ENCODE results near the gene SCMH1. TPM values are rescaled to one million over a fixed set of nuclear protein-coding genes. Genes with fewer than 3 reads are reported as not detected.

SCMH1 gene
- total RNA-seq, 1 experiment from 2014 or later = 39.5 TPM

DNA sequence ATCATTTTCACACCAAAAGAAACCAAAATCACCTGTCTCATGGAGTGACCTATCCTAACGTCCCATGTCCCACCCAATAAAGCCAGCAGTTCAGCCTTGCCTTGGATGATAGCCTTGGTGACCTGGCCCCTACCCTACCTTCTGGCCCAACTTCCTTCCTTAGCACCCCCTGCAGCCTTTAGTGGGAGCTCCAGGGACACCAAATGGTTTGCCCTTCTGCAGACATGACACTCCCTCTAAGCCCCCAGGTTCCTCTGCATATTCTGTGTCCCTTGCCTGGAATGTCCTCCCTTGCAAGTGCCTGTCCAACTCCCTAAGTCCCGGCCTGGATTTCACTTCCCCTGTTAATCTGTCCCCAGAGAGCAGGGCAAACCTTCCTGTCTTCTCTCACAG lies 222.8 kb downstream of the SCMH1 start:
- H3K36me3 ChIP-seq (ENCODE audit: low read depth) = no peaks in the 10 kb centered on the region
- no peaks in the 10 kb centered on the region for H3K9me2 ChIP-seq (ENCODE audit: insufficient read depth)
- CTCF ChIA-PET = no interaction called here
- no peaks in the 10 kb centered on the region for H3K9me3 ChIP-seq (ENCODE audit: insufficient read depth, low read depth)
- no peaks in the 10 kb centered on the region for H3K27me3 ChIP-seq (ENCODE audit: insufficient read depth, low read depth)
- H2AFZ ChIP-seq = no peak overlapping the region
- intact Hi-C loops (cut with micrococcal nuclease; ENCODE audit: unreplicated experiment) = no loop called here
- no peak for TF ChIP-seq EZH2 (IDR thresholded peaks at IDR 0.05; ENCODE audit: low read depth)
- TF ChIP-seq, protein P1, sequence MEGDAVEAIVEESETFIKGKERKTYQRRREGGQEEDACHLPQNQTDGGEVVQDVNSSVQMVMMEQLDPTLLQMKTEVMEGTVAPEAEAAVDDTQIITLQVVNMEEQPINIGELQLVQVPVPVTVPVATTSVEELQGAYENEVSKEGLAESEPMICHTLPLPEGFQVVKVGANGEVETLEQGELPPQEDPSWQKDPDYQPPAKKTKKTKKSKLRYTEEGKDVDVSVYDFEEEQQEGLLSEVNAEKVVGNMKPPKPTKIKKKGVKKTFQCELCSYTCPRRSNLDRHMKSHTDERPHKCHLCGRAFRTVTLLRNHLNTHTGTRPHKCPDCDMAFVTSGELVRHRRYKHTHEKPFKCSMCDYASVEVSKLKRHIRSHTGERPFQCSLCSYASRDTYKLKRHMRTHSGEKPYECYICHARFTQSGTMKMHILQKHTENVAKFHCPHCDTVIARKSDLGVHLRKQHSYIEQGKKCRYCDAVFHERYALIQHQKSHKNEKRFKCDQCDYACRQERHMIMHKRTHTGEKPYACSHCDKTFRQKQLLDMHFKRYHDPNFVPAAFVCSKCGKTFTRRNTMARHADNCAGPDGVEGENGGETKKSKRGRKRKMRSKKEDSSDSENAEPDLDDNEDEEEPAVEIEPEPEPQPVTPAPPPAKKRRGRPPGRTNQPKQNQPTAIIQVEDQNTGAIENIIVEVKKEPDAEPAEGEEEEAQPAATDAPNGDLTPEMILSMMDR (conservative IDR thresholded peaks at IDR 0.05) = no peak
- H3F3A ChIP-seq (ENCODE audit: insufficient read depth, low read depth) = peaks cover 17% of the 10 kb centered on the region
- BruUV-seq (replicated peaks) = no TSS peak
- no peaks in the 10 kb centered on the region for H3K79me2 ChIP-seq (ENCODE audit: low read depth)
- H3K4me2 ChIP-seq = no peak overlapping the region
- no peak for DNase-seq
- no peaks in the 10 kb centered on the region for H3K4me1 ChIP-seq (replicated peaks; ENCODE audit: insufficient read depth)
- no peaks in the 10 kb centered on the region; the same call in 1 of the 2 replicates for H4K20me1 ChIP-seq (ENCODE audit: insufficient read depth)
- H3K4me3 ChIP-seq = no peak overlapping the region
- POLR2A ChIA-PET (ENCODE audit: unreplicated experiment) = no interaction called here
- no peak overlapping the region for H3K27ac ChIP-seq

DNA sequence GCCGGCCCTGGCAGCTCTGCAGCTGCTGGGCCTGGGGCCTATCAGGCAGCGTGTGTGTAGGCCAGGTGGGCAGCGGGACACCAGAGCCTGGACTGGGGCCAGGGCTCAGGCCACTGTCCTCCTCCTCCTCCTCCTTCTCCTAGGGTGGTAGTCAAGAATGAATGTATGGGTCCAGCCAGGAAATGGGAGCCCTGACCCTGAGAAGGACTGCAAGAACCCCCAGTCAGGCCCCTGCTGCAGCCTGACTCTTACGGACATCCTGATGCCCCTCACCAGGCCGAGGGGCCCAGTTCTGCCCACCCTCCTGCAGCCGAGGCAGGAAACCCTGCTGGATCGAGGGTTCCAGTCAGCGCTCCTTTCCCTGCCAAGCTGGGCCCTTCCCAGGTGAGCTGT lies 224.1 kb downstream of the SCMH1 start:
- no TSS peak for BruUV-seq (replicated peaks)
- Histone ChIP-seq H3K4me3 (no peak overlapping the region), H3K9me2 (ENCODE audit: insufficient read depth) (no peaks in the 10 kb centered on the region), H3F3A (ENCODE audit: insufficient read depth, low read depth) (peaks cover 14% of the 10 kb centered on the region), H3K4me1 (replicated peaks; ENCODE audit: insufficient read depth) (no peaks in the 10 kb centered on the region), H3K79me2 (ENCODE audit: low read depth) (no peaks in the 10 kb centered on the region), H3K36me3 (ENCODE audit: low read depth) (no peaks in the 10 kb centered on the region), H2AFZ (no peak overlapping the region), H4K20me1 (ENCODE audit: insufficient read depth) (no peaks in the 10 kb centered on the region; the same call in 1 of the 2 replicates), H3K27ac (no peak overlapping the region), H3K9me3 (ENCODE audit: insufficient read depth, low read depth) (no peaks in the 10 kb centered on the region), H3K27me3 (ENCODE audit: insufficient read depth, low read depth) (no peaks in the 10 kb centered on the region), H3K4me2 (no peak overlapping the region)
- ChIA-PET POLR2A (ENCODE audit: unreplicated experiment) (interaction anchor here (0.6 kb wide), 1 partner anchor 12 kb away, joined by 3 read pairs; no protein-coding TSS in a partner anchor), CTCF (no interaction called here)
- no peak for TF ChIP-seq EZH2 (IDR thresholded peaks at IDR 0.05; ENCODE audit: low read depth)
- TF ChIP-seq, protein P1 (conservative IDR thresholded peaks at IDR 0.05) = no peak
- no peak for DNase-seq
- intact Hi-C loops (cut with micrococcal nuclease; ENCODE audit: unreplicated experiment) = no loop called here

DNA sequence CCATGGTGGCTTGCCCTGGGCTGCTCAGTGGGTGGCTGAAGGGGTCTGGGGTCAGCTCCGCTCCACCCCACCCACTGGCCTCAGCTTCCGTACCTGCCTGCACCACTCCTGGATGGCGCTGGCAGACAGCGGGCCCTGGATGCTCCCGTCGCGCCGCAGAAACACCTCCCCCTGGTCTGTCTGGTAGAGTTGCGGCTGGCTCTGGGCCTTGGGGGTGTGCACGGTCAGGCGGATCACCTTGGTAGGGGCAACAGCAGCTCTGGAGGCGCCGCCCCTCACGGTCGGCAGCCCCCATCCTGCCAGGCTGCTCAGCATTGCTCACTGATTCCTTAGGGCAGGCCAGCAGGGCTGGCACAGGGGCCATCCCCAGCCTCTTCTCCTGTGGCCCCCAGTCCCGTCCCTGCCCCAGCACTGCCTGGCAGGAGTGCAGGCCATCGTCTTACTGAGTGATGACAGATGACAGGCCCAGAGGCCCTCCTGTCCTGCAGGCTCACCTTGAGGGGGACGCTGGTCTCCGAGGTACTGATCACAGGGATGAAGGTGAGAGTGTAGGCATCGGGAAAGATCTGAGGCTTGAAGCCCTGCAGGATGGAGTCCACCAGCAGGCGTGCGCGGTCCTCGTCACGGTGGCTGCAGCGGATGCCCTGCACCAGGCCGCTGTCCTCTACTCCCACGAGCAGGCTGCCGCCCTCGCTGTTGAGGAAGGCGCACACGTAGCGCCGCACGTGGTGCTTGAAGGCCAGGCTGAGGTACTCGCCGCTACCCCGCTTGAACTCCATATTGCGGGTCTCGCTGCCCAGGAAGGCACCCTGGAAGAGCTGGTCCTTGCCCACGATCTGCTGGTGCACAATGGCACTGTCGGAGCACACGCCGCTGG lies 224.7 kb downstream of the SCMH1 start:
- no peaks in the 10 kb centered on the region for H3K4me1 ChIP-seq (replicated peaks; ENCODE audit: insufficient read depth)
- no peaks in the 10 kb centered on the region; the same call in 1 of the 2 replicates for H4K20me1 ChIP-seq (ENCODE audit: insufficient read depth)
- H2AFZ ChIP-seq = no peak overlapping the region
- CTCF ChIA-PET = no interaction called here
- 0 out of 2 replicates have a peak, but pooled peaks cover 4% of the 10 kb centered on the region for H3K36me3 ChIP-seq (ENCODE audit: low read depth)
- H3K27ac ChIP-seq = no peak overlapping the region
- H3K27me3 ChIP-seq (ENCODE audit: insufficient read depth, low read depth) = no peaks in the 10 kb centered on the region
- no peaks in the 10 kb centered on the region for H3K9me2 ChIP-seq (ENCODE audit: insufficient read depth)
- no peaks in the 10 kb centered on the region for H3K9me3 ChIP-seq (ENCODE audit: insufficient read depth, low read depth)
- H3K4me3 ChIP-seq = no peak overlapping the region
- no peak for TF ChIP-seq EZH2 (IDR thresholded peaks at IDR 0.05; ENCODE audit: low read depth)
- TF ChIP-seq, protein P1 (conservative IDR thresholded peaks at IDR 0.05) = no peak
- no peak overlapping the region for H3K4me2 ChIP-seq
- no TSS peak for BruUV-seq (replicated peaks)
- no peaks in the 10 kb centered on the region for H3K79me2 ChIP-seq (ENCODE audit: low read depth)
- H3F3A ChIP-seq (ENCODE audit: insufficient read depth, low read depth) = peaks cover 12% of the 10 kb centered on the region
- POLR2A ChIA-PET (ENCODE audit: unreplicated experiment) = no interaction called here
- no peak for DNase-seq
- intact Hi-C loops (cut with micrococcal nuclease; ENCODE audit: unreplicated experiment) = no loop called here
